Hepatocyte (in vitro differentiated cells): Measurements from ENCODE around the gene AQP12B.

Source experiments
- EZH2 ChIP-seq: fragments of 200-600 bp; sonication (generic); IDR thresholded peaks from 2 replicates; pipeline ENCODE4 v1.6.1; 2016; ENCODE audit warnings: antibody characterized with exemption, mild to moderate bottlenecking, borderline replicate concordance
- TF ChIP-seq, protein P1 (sequence below): fragments of 200-600 bp; sonication (generic); IDR thresholded peaks from 2 replicates; pipeline ENCODE4 v1.5.1; 2016; ENCODE audit warnings: antibody characterized with exemption, mild to moderate bottlenecking; ENCODE audit not compliant: poor library complexity

DNA sequence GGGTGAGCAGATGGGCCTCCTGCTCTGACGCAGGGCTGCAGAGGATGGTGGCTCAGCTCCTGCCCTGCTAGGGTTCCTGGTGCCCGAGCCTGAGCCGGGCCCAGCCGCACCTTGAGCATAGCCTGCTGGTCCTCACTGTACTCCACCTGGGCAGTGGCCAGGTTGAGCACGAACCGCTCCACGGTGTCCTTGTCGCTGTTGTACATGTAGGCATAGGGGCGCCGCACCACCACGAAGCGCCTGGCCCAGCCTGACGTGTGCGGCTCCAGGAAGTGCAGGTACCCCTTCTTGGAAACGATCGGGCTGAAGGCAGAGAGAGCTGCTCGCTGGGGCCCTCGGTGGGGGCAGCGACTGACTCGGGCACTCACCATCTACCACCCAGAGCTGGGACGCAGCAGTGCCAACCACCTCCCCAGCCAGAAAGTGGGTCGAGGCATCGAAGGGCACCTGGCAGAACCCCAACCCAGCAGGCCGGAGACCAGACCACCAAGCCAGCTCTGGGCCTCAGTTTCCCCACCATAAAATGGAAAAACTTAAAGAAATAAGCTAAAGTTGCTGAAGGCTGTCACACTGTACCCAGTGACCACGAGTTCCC is 36.3 kb upstream of the AQP12B start:
- TF ChIP-seq, protein P1, sequence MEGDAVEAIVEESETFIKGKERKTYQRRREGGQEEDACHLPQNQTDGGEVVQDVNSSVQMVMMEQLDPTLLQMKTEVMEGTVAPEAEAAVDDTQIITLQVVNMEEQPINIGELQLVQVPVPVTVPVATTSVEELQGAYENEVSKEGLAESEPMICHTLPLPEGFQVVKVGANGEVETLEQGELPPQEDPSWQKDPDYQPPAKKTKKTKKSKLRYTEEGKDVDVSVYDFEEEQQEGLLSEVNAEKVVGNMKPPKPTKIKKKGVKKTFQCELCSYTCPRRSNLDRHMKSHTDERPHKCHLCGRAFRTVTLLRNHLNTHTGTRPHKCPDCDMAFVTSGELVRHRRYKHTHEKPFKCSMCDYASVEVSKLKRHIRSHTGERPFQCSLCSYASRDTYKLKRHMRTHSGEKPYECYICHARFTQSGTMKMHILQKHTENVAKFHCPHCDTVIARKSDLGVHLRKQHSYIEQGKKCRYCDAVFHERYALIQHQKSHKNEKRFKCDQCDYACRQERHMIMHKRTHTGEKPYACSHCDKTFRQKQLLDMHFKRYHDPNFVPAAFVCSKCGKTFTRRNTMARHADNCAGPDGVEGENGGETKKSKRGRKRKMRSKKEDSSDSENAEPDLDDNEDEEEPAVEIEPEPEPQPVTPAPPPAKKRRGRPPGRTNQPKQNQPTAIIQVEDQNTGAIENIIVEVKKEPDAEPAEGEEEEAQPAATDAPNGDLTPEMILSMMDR, result no peak
- TF ChIP-seq EZH2, result no peak
